Neuronal stem cell (in vitro differentiated cells): ENCODE measurements around the gene CARMIL1.

Experiments
- DNase-seq: peaks from one replicate; pipeline ENCODE4 v3.0.0-alpha.2; 2013; ENCODE audit warnings: low spot score
- H2AFZ ChIP-seq: one replicate; pipeline ENCODE4 v1.6.1; 2013; ENCODE audit warnings: mild to moderate bottlenecking, low read length, inconsistent platforms
- H2AK5ac ChIP-seq: 2 replicates; pipeline ENCODE4 v1.6.1; 2013; ENCODE audit warnings: low read depth, mild to moderate bottlenecking, inconsistent platforms, low read length, moderate library complexity, mixed read lengths
- H2BK120ac ChIP-seq: 2 replicates; pipeline ENCODE4 v1.6.1; 2013; ENCODE audit warnings: low read depth, mild to moderate bottlenecking, inconsistent platforms, low read length, moderate library complexity, mixed read lengths
- H2BK12ac ChIP-seq: one replicate; pipeline ENCODE4 v1.6.1; 2013; ENCODE audit warnings: low read length, inconsistent platforms
- H2BK15ac ChIP-seq: 2 replicates; pipeline ENCODE4 v1.6.1; 2013; ENCODE audit warnings: mild to moderate bottlenecking, low read length, inconsistent platforms, mixed read lengths
- H2BK5ac ChIP-seq: one replicate; pipeline ENCODE4 v1.6.1; 2013; ENCODE audit warnings: inconsistent platforms, mild to moderate bottlenecking, low read length, moderate library complexity
- H3K14ac ChIP-seq: one replicate; pipeline ENCODE4 v1.6.1; 2013; ENCODE audit warnings: low read length, inconsistent platforms
- H3K18ac ChIP-seq: 2 replicates; pipeline ENCODE4 v1.6.1; 2013; ENCODE audit warnings: low read length, inconsistent platforms
- H3K23ac ChIP-seq: 2 replicates; pipeline ENCODE4 v1.6.1; 2013; ENCODE audit warnings: low read depth, mild to moderate bottlenecking, mixed read lengths, low read length, inconsistent platforms; ENCODE audit not compliant: poor library complexity
- H3K27ac ChIP-seq: replicated peaks from 3 replicates; pipeline ENCODE4 v1.5.1; 2013; ENCODE audit warnings: low read length, inconsistent platforms
- H3K27me3 ChIP-seq, 3 experiments: 2 replicates each; pipeline ENCODE4 v1.6.1; 2013; ENCODE audit warnings: low read length in 3 of 3, mild to moderate bottlenecking in 2 of 3, inconsistent platforms in 1 of 3, low read depth in 1 of 3, mixed read lengths in 1 of 3, moderate library complexity in 1 of 3; ENCODE audit not compliant: control insufficient read depth in 3 of 3, insufficient read depth in 3 of 3
- H3K36me3 ChIP-seq, 2 donors: replicated peaks in 1 of 2; 2 replicates each; pipeline ENCODE4 v1.6.1; 2013; ENCODE audit warnings: low read length in 2 of 2; ENCODE audit not compliant: control insufficient read depth in 2 of 2, insufficient read depth in 2 of 2
- H3K4ac ChIP-seq: 2 replicates; pipeline ENCODE4 v1.6.1; 2013; ENCODE audit warnings: inconsistent platforms, mild to moderate bottlenecking, low read length, moderate library complexity
- H3K4me1 ChIP-seq, 2 donors: 1 replicate in 1 of 2; 2 replicates in 1 of 2; pipeline ENCODE4 v1.6.1; 2013; ENCODE audit warnings: low read length in 2 of 2, low read depth in 1 of 2; ENCODE audit not compliant: control insufficient read depth in 2 of 2, insufficient read depth in 1 of 2
- H3K4me2 ChIP-seq: one replicate; pipeline ENCODE4 v1.6.1; 2013; ENCODE audit warnings: mild to moderate bottlenecking, low read length, inconsistent platforms; ENCODE audit not compliant: insufficient read depth, poor library complexity, severe bottlenecking
- H3K4me3 ChIP-seq, 2 donors: 2 replicates each; pipeline ENCODE4 v1.5.1; 2013; ENCODE audit warnings: low read length in 2 of 2, mild to moderate bottlenecking in 2 of 2, inconsistent platforms in 1 of 2, moderate library complexity in 1 of 2
- H3K79me1 ChIP-seq: one replicate; pipeline ENCODE4 v1.6.1; 2013; ENCODE audit warnings: low read depth, mild to moderate bottlenecking, inconsistent platforms, low read length, moderate library complexity
- H3K9ac ChIP-seq: one replicate; pipeline ENCODE4 v1.6.1; 2013; ENCODE audit warnings: mild to moderate bottlenecking, low read depth, low read length, inconsistent platforms; ENCODE audit not compliant: poor library complexity
- H3K9me3 ChIP-seq, 2 donors: replicated peaks in 1 of 2; 2 replicates each; pipeline versions ENCODE3 to v1.6.1; 2013; ENCODE audit warnings: low read length in 2 of 2, mild to moderate bottlenecking in 2 of 2, inconsistent platforms in 1 of 2, low read depth in 1 of 2, mixed read lengths in 1 of 2, moderate library complexity in 1 of 2; ENCODE audit not compliant: control insufficient read depth in 2 of 2, insufficient read depth in 1 of 2
- H4K8ac ChIP-seq: one replicate; pipeline ENCODE4 v1.6.1; 2013; ENCODE audit warnings: low read depth, mild to moderate bottlenecking, inconsistent platforms, low read length, moderate library complexity
- H4K91ac ChIP-seq: one replicate; pipeline ENCODE4 v1.6.1; 2013; ENCODE audit warnings: low read length, low read depth, mild to moderate bottlenecking, inconsistent platforms; ENCODE audit not compliant: poor library complexity
- WGBS, 2 donors: extraction: QIAGEN DNeasy Blood & Tissue Kit; methylation state at CpG; one replicate each; pipeline ENCODE4 v1.1.7; 2013; ENCODE audit warnings: missing lambda C conversion rate in 2 of 2, mixed read lengths in 1 of 2; ENCODE audit not compliant: insufficient read length in 2 of 2, insufficient replicate concordance in 1 of 2; ENCODE audit errors: extremely low coverage in 2 of 2; 5-methylcytosine and 5-hydroxymethylcytosine counted together

Gene CARMIL1

GRCh38 chr6:25341923-25342619 lies 62.9 kb downstream of the CARMIL1 start:
- H2BK120ac ChIP-seq, result no peak overlapping the region
- no peak overlapping the region for H3K18ac ChIP-seq
- no peaks in the 10 kb centered on the region for H3K36me3 ChIP-seq
- H3K27me3 ChIP-seq, result no peaks in the 10 kb centered on the region
- no peak overlapping the region for H2BK5ac ChIP-seq
- no peak overlapping the region for H4K8ac ChIP-seq
- H3K9me3 ChIP-seq, result peaks cover 0 to 2% of the 10 kb centered on the region in 2 donors
- H2AK5ac ChIP-seq, result no peak overlapping the region
- H3K27ac ChIP-seq, result no peak overlapping the region
- no peak overlapping the region for H3K4ac ChIP-seq
- H3K14ac ChIP-seq, result no peak overlapping the region
- no peak overlapping the region for H3K4me2 ChIP-seq
- no peak overlapping the region for H3K23ac ChIP-seq
- no peak overlapping the region for H2BK15ac ChIP-seq
- no peak overlapping the region for H2AFZ ChIP-seq
- no peak overlapping the region for H4K91ac ChIP-seq
- WGBS, 2 donors, result no CpG with 5 or more reads among the region's 4 CpGs
- peaks cover 4 to 16% of the 10 kb centered on the region in 2 donors for H3K4me1 ChIP-seq
- H2BK12ac ChIP-seq, result no peak overlapping the region
- DNase-seq, result no peak
- H3K9ac ChIP-seq, result no peak overlapping the region
- H3K4me3 ChIP-seq, result no peak overlapping the region
- H3K79me1 ChIP-seq, result no peaks in the 10 kb centered on the region

- no peak overlapping the region for H2BK15ac ChIP-seq
- no peak overlapping the region for H2AK5ac ChIP-seq
- no peak overlapping the region for H4K8ac ChIP-seq
- H3K23ac ChIP-seq, result no peak overlapping the region
- H3K36me3 ChIP-seq, result no peaks in the 10 kb centered on the region
- no peak overlapping the region for H4K91ac ChIP-seq
- no peak overlapping the region for H3K14ac ChIP-seq
- no CpG with 5 or more reads among the region's 4 CpGs for WGBS, 2 donors
- no peak overlapping the region for H3K18ac ChIP-seq
- H3K9ac ChIP-seq, result no peak overlapping the region
- no peak for DNase-seq
- H3K27ac ChIP-seq, result no peak overlapping the region
- no peak overlapping the region for H2BK12ac ChIP-seq
- no peaks in the 10 kb centered on the region for H3K79me1 ChIP-seq
- no peak overlapping the region for H2AFZ ChIP-seq
- no peak overlapping the region for H3K4me2 ChIP-seq
- no peaks in the 10 kb centered on the region for H3K27me3 ChIP-seq
- peaks cover 2 to 16% of the 10 kb centered on the region in 2 donors for H3K4me1 ChIP-seq
- peaks cover 0 to 2% of the 10 kb centered on the region in 2 donors for H3K9me3 ChIP-seq
- H3K4ac ChIP-seq, result no peak overlapping the region
- no peak overlapping the region for H2BK120ac ChIP-seq
- H2BK5ac ChIP-seq, result no peak overlapping the region
- H3K4me3 ChIP-seq, result no peak overlapping the region
These were observed 63.6 kb downstream of the CARMIL1 start for GRCh38 chr6:25342802-25343201.

GRCh38 chr6:25343984-25344383 lies 64.8 kb downstream of the CARMIL1 start:
- H2AK5ac ChIP-seq, result no peak overlapping the region
- H4K8ac ChIP-seq, result no peak overlapping the region
- WGBS, 2 donors, result no CpG with 5 or more reads among the region's 7 CpGs
- H3K14ac ChIP-seq, result no peak overlapping the region
- no peak overlapping the region for H2BK5ac ChIP-seq
- H3K79me1 ChIP-seq, result no peaks in the 10 kb centered on the region
- no peak for DNase-seq
- H3K4me2 ChIP-seq, result no peak overlapping the region
- no peak overlapping the region for H4K91ac ChIP-seq
- no peak overlapping the region for H3K18ac ChIP-seq
- no peak overlapping the region for H2AFZ ChIP-seq
- H3K4ac ChIP-seq, result no peak overlapping the region
- H2BK120ac ChIP-seq, result no peak overlapping the region
- H3K9ac ChIP-seq, result no peak overlapping the region
- H3K4me3 ChIP-seq, result no peak overlapping the region
- no peak overlapping the region for H3K27ac ChIP-seq
- no peak overlapping the region for H3K23ac ChIP-seq
- peaks cover 0 to 2% of the 10 kb centered on the region in 2 donors for H3K9me3 ChIP-seq
- H3K27me3 ChIP-seq, result no peaks in the 10 kb centered on the region
- no peak overlapping the region for H2BK15ac ChIP-seq
- H2BK12ac ChIP-seq, result no peak overlapping the region
- no peaks in the 10 kb centered on the region for H3K36me3 ChIP-seq
- H3K4me1 ChIP-seq, result peaks cover 2 to 16% of the 10 kb centered on the region in 2 donors

- WGBS, 2 donors, result no CpG with 5 or more reads among the region's 5 CpGs
- peaks cover 0 to 2% of the 10 kb centered on the region in 2 donors for H3K9me3 ChIP-seq
These were observed 65.7 kb downstream of the CARMIL1 start for GRCh38 chr6:25344827-25345226.

More at GRCh38 chr6:25344827-25345226, 65.7 kb downstream of the CARMIL1 start:
- no peak overlapping the region for H2BK15ac ChIP-seq
- no peak overlapping the region for H2BK120ac ChIP-seq
- no peak overlapping the region for H2BK5ac ChIP-seq
- no peaks in the 10 kb centered on the region for H3K36me3 ChIP-seq
- peaks cover 2 to 16% of the 10 kb centered on the region in 2 donors for H3K4me1 ChIP-seq
- no peak overlapping the region for H3K27ac ChIP-seq
- no peak overlapping the region for H2AFZ ChIP-seq
- no peaks in the 10 kb centered on the region for H3K79me1 ChIP-seq
- H3K4me3 ChIP-seq, result no peak overlapping the region
- H2AK5ac ChIP-seq, result no peak overlapping the region
- H3K4ac ChIP-seq, result no peak overlapping the region
- no peak for DNase-seq
- H3K4me2 ChIP-seq, result no peak overlapping the region
- no peak overlapping the region for H4K8ac ChIP-seq
- H3K27me3 ChIP-seq, result no peaks in the 10 kb centered on the region
- H4K91ac ChIP-seq, result no peak overlapping the region
- no peak overlapping the region for H3K23ac ChIP-seq
- no peak overlapping the region for H3K9ac ChIP-seq
- no peak overlapping the region for H3K14ac ChIP-seq
- H2BK12ac ChIP-seq, result no peak overlapping the region
- H3K18ac ChIP-seq, result no peak overlapping the region
